Upper lobe of left lung (tissue), 6 donors: ENCODE results near the gene CPEB3. TPM values are rescaled to one million over a fixed set of nuclear protein-coding genes. Genes with fewer than 3 reads are reported as not detected.

Experiments used
- ATAC-seq, 2 donors: fragments of 200-7000 bp; cut with Tn5 transposase; one replicate each; pipeline ENCODE4 v1.9.1; 2022; ENCODE audit warnings: mild to moderate bottlenecking in 2 of 2, moderate library complexity in 2 of 2; ENCODE audit not compliant: low FRiP score in 2 of 2
- DNase-seq, 2 donors: peaks; one replicate each; pipeline ENCODE4 v3.0.0-alpha.2; 2019 to 2020
- H3K27ac ChIP-seq, 4 donors: fragments of 200-600 bp; sonication (generic); one replicate each; pipeline ENCODE4 v1.5.1; 2016 to 2019
- H3K27me3 ChIP-seq, 4 donors: fragments of 200-600 bp; sonication (generic); one replicate each; pipeline ENCODE4 v1.5.1; 2017 to 2019
- H3K36me3 ChIP-seq, 4 donors: fragments of 200-600 bp; sonication (generic); one replicate each; pipeline ENCODE4 v1.5.1; 2016 to 2019
- H3K4me1 ChIP-seq, 4 donors: fragments of 200-600 bp; sonication (generic); one replicate each; pipeline ENCODE4 v1.5.1; 2018 to 2019
- H3K4me3 ChIP-seq, 4 donors: fragments of 200-600 bp; sonication (generic); one replicate each; pipeline ENCODE4 v1.5.1; 2017 to 2019; ENCODE audit warnings: mild to moderate bottlenecking in 2 of 4, moderate library complexity in 1 of 4
- H3K9me3 ChIP-seq, 4 donors: fragments of 200-600 bp; sonication (generic); one replicate each; pipeline ENCODE4 v1.5.1; 2018 to 2019
- CTCF ChIP-seq, 6 experiments: fragments of 450-650 bp in 4 of 6; fragments of 200-600 bp in 2 of 6; sonication (generic) in 2 of 6; IDR thresholded peaks; one replicate each; pipeline ENCODE4 v1.5.1; 2016 to 2019; ENCODE audit warnings: antibody characterized with exemption in 6 of 6
- EP300 ChIP-seq, 4 donors: sonication (generic); formaldehyde crosslinking; IDR thresholded peaks; one replicate each; pipeline ENCODE4 v1.5.1; 2017; ENCODE audit warnings: antibody characterized with exemption in 4 of 4, control low read depth in 2 of 4
- POLR2A ChIP-seq, 4 donors: fragments of 450-650 bp; IDR thresholded peaks; one replicate each; pipeline ENCODE4 v1.5.1; 2016 to 2017; ENCODE audit warnings: antibody characterized with exemption in 4 of 4, mild to moderate bottlenecking in 2 of 4
- POLR2AphosphoS5 ChIP-seq, 2 donors: sonication (generic); formaldehyde crosslinking; IDR thresholded peaks; one replicate each; pipeline ENCODE4 v1.5.1; 2017; ENCODE audit warnings: antibody characterized with exemption in 2 of 2
- WGBS, 2 donors: methylation state at CpG; one replicate each; pipeline ENCODE4 v1.1.5; 2017 to 2018; 5-methylcytosine and 5-hydroxymethylcytosine counted together
- total RNA-seq, 6 donors: library from RNA; depleted of rRNA in 4 of 6; stranded (reverse); fragments of >200 nt in 4 of 6; gene quantifications; one replicate each; pipeline versions ENCODE4 v1.1.0 to v1.2.1, GENCODE V29; 2016 to 2021
- donor health status: DM: no; HTN: no; CAD: no; lungs with moderate emphysema.
- donor health status: DM: no; HTN: yes; CAD: no; lungs with severe emphysema.

The CPEB3 gene
- total RNA-seq, 6 donors from 2014 or later = 5.2 to 12.6 (median 7.2) TPM

GRCh38 chr10:92316610-92317009, 25.7 kb upstream of the CPEB3 start:
- Histone ChIP-seq H3K27ac (no peak overlapping the region), H3K4me3 (no peak overlapping the region), H3K27me3 (no peaks in the 10 kb centered on the region), H3K9me3 (no peaks in the 10 kb centered on the region), H3K4me1 (no peaks in the 10 kb centered on the region), H3K36me3 (peaks cover 0 to 31% (median 5%) of the 10 kb centered on the region in 4 donors)
- TF ChIP-seq POLR2A (IDR thresholded peaks at IDR 0.05) (no peak), EP300 (IDR thresholded peaks at IDR 0.05) (no peak), CTCF (IDR thresholded peaks at IDR 0.05) (no peak)
- DNase-seq (no peak), ATAC-seq (no peak)
- 91 to 100% methylated on average over 2 of the region's 2 CpGs for WGBS, 2 donors

GRCh38 chr10:92313750-92314149, 22.9 kb upstream of the CPEB3 start:
- Histone ChIP-seq H3K9me3 (no peaks in the 10 kb centered on the region), H3K4me3 (no peak overlapping the region), H3K27me3 (no peaks in the 10 kb centered on the region), H3K4me1 (no peaks in the 10 kb centered on the region), H3K27ac (no peak overlapping the region), H3K36me3 (peaks cover 0 to 37% (median 5%) of the 10 kb centered on the region in 4 donors)
- TF ChIP-seq POLR2A (IDR thresholded peaks at IDR 0.05) (no peak), POLR2AphosphoS5 (IDR thresholded peaks at IDR 0.05) (no peak), CTCF (IDR thresholded peaks at IDR 0.05) (no peak), EP300 (IDR thresholded peaks at IDR 0.05) (no peak)
- no peak for ATAC-seq
- DNase-seq = no peak
- 92 to 94% methylated on average over 3 of the region's 3 CpGs for WGBS, 2 donors

GRCh38 chr10:92309272-92309671, 18.4 kb upstream of the CPEB3 start:
- Histone ChIP-seq H3K36me3 (peaks cover 0 to 24% (median 2%) of the 10 kb centered on the region in 4 donors), H3K27me3 (no peaks in the 10 kb centered on the region), H3K27ac (no peak overlapping the region), H3K9me3 (no peaks in the 10 kb centered on the region), H3K4me1 (peaks cover 0 to 6% (median 0%) of the 10 kb centered on the region in 4 donors), H3K4me3 (no peak overlapping the region)
- no peak for DNase-seq
- TF ChIP-seq POLR2AphosphoS5 (IDR thresholded peaks at IDR 0.05) = no peak
- no peak for TF ChIP-seq CTCF (IDR thresholded peaks at IDR 0.05)
- no peak for TF ChIP-seq EP300 (IDR thresholded peaks at IDR 0.05)
- TF ChIP-seq POLR2A (IDR thresholded peaks at IDR 0.05) = no peak
- 88 to 91% methylated on average over 1 of the region's 1 CpG for WGBS, 2 donors
- no peak for ATAC-seq

- Histone ChIP-seq H3K36me3 (peaks cover 0 to 6% (median 0%) of the 10 kb centered on the region in 4 donors), H3K4me1 (peaks cover 0 to 12% (median 1%) of the 10 kb centered on the region in 4 donors), H3K4me3 (no peak overlapping the region), H3K9me3 (no peaks in the 10 kb centered on the region), H3K27ac (no peak overlapping the region), H3K27me3 (no peaks in the 10 kb centered on the region)
- DNase-seq = no peak
- no peak for TF ChIP-seq CTCF (IDR thresholded peaks at IDR 0.05)
- no peak for TF ChIP-seq POLR2A (IDR thresholded peaks at IDR 0.05)
- TF ChIP-seq EP300 (IDR thresholded peaks at IDR 0.05) = no peak
- TF ChIP-seq POLR2AphosphoS5 (IDR thresholded peaks at IDR 0.05) = no peak
- no peak for ATAC-seq
- 91 to 94% methylated on average over 13 of the region's 13 CpGs for WGBS, 2 donors
Measured at GRCh38 chr10:92305133-92306072, 14.5 kb upstream of the CPEB3 start.
